Testis (tissue), 5 donors: ENCODE results near the gene REC114. TPM values are rescaled to one million over a fixed set of nuclear protein-coding genes. Genes with fewer than 3 reads are reported as not detected.

Experiments
- DNase-seq: peaks from one replicate; pipeline ENCODE4 v3.0.0-alpha.2; 2019
- H3K27ac ChIP-seq, 2 donors: fragments of 200-600 bp; sonication (generic); one replicate each; pipeline ENCODE4 v1.5.1; 2019
- H3K27me3 ChIP-seq: fragments of 200-600 bp; sonication (generic); one replicate; pipeline ENCODE4 v1.5.1; 2019
- H3K36me3 ChIP-seq: fragments of 200-600 bp; sonication (generic); one replicate; pipeline ENCODE4 v1.5.1; 2017; ENCODE audit warnings: low read depth; ENCODE audit errors: missing control alignments
- H3K4me1 ChIP-seq: fragments of 200-600 bp; sonication (generic); one replicate; pipeline ENCODE4 v1.5.1; 2019
- H3K4me3 ChIP-seq, 2 donors: fragments of 200-600 bp; sonication (generic); one replicate each; pipeline ENCODE4 v1.5.1; 2017 to 2019
- H3K9me3 ChIP-seq: fragments of 200-600 bp; sonication (generic); one replicate; pipeline ENCODE4 v1.5.1; 2017
- POLR2A ChIP-seq: fragments of 450-650 bp; IDR thresholded peaks from one replicate; pipeline ENCODE4 v1.6.1; 2017; ENCODE audit warnings: antibody characterized with exemption, mild to moderate bottlenecking, moderate library complexity
- WGBS, 2 donors: methylation state at CpG; one replicate each; pipeline ENCODE4 v1.1.5; 2018; 5-methylcytosine and 5-hydroxymethylcytosine counted together
- intact Hi-C: fragments of 100-400 bp; cut with DNase I; formaldehyde crosslinking; loops from one replicate; pipeline ENCODE4 v1.15.1; 2023; ENCODE audit warnings: low total_unique reads
- long read RNA-seq, 2 donors: transcript quantifications; one replicate each; lab custom pipeline, GENCODE V29; 2026
- polyA plus RNA-seq: library from polyadenylated mRNA; stranded (reverse); fragments of 350-450 nt; fragmentation: Illumina TruSeq; extraction: RNeasy Lipid Tissue Mini Kit (QIAGEN cat#74804); gene quantifications from one replicate; pipeline ENCODE4 v1.2.3, GENCODE V29; 2014; ENCODE audit warnings: low read depth, low replicate concordance; ENCODE audit not compliant: insufficient read depth
- total RNA-seq, 2 donors: library from RNA; depleted of rRNA; stranded (reverse); fragments of >200 nt; gene quantifications; one replicate each; pipeline ENCODE4 v1.2.3, GENCODE V29; 2016
- TF ChIP-seq, protein P1 (sequence below), 3 experiments: fragments of 450-650 bp in 2 of 3; fragments of 200-600 bp in 1 of 3; sonication (generic) in 1 of 3; IDR thresholded peaks; one replicate each; pipeline ENCODE4 v1.5.1; 2016 to 2019; ENCODE audit warnings: antibody characterized with exemption in 3 of 3, mild to moderate bottlenecking in 2 of 3, moderate library complexity in 1 of 3

The REC114 gene
- 10 to 100 TPM; 28.7 to 28.8 TPM for total RNA-seq
- 102 TPM for polyA plus RNA-seq
- long read RNA-seq, donor 1, partial matches to known transcripts, result 0 of 1 reads
- long read RNA-seq, donor 1, other reads (novel, unspliced or antisense), result 0 of 1 reads
- long read RNA-seq, donor 2, partial matches to known transcripts, result 0 of 1 reads
- long read RNA-seq, donor 2, other reads (novel, unspliced or antisense), result 0 of 1 reads

DNA sequence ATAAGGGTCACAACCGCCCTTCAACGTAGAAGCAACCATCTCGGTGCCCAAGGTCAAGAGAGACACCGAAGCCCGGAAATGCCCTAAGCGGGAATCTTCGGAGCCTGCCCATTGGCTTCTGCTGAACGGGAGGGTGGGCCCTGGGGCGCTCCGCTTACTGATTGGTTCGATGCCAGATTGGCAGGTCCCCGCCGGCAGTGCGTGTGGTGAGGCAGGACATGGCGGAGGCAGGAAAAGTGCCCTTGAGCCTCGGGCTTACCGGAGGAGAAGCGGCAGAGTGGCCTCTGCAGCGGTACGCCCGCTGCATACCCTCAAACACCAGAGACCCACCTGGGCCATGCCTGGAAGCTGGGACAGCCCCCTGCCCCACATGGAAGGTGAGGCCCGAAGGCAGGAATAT is at the start of gene REC114:
Gene REC114 (plus strand): TSS at position 197 of the 400 bp plus-strand sequence. CDS start 22 bp downstream, at position 219.
- Histone ChIP-seq H3K4me3 (peak within 1 kb of the TSS; percentile 45 to 46), H3K27ac (no peak within 1 kb of the TSS), H3K4me1 (no peaks in the 10 kb centered on the region), H3K36me3 (no peaks in the 10 kb centered on the region), H3K9me3 (no peaks in the 10 kb centered on the region), H3K27me3 (no peaks in the 10 kb centered on the region)
- peak; percentile 80 for DNase-seq
- intact Hi-C loops, result no loop called here
- no peak for TF ChIP-seq POLR2A
- TF ChIP-seq, protein P1, sequence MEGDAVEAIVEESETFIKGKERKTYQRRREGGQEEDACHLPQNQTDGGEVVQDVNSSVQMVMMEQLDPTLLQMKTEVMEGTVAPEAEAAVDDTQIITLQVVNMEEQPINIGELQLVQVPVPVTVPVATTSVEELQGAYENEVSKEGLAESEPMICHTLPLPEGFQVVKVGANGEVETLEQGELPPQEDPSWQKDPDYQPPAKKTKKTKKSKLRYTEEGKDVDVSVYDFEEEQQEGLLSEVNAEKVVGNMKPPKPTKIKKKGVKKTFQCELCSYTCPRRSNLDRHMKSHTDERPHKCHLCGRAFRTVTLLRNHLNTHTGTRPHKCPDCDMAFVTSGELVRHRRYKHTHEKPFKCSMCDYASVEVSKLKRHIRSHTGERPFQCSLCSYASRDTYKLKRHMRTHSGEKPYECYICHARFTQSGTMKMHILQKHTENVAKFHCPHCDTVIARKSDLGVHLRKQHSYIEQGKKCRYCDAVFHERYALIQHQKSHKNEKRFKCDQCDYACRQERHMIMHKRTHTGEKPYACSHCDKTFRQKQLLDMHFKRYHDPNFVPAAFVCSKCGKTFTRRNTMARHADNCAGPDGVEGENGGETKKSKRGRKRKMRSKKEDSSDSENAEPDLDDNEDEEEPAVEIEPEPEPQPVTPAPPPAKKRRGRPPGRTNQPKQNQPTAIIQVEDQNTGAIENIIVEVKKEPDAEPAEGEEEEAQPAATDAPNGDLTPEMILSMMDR (IDR thresholded peaks at IDR 0.05), result no peak
- WGBS, 2 donors, result 50 to 82% methylated on average over 2 to 19 of the region's 22 CpGs

GRCh38 chr15:73393336-73393735 is 49.6 kb upstream of the REC114 start:
- H3K27ac ChIP-seq, result no peak overlapping the region
- intact Hi-C loops, result no loop called here
- H3K4me3 ChIP-seq, result no peak overlapping the region
- no peaks in the 10 kb centered on the region for H3K27me3 ChIP-seq
- TF ChIP-seq POLR2A, result no peak
- TF ChIP-seq, protein P1 (IDR thresholded peaks at IDR 0.05), result no peak
- WGBS, 2 donors, result 52 to 62% methylated on average over 2 of the region's 2 CpGs
- no peaks in the 10 kb centered on the region for H3K9me3 ChIP-seq
- H3K4me1 ChIP-seq, result no peaks in the 10 kb centered on the region
- no peaks in the 10 kb centered on the region for H3K36me3 ChIP-seq
- no peak for DNase-seq

DNA sequence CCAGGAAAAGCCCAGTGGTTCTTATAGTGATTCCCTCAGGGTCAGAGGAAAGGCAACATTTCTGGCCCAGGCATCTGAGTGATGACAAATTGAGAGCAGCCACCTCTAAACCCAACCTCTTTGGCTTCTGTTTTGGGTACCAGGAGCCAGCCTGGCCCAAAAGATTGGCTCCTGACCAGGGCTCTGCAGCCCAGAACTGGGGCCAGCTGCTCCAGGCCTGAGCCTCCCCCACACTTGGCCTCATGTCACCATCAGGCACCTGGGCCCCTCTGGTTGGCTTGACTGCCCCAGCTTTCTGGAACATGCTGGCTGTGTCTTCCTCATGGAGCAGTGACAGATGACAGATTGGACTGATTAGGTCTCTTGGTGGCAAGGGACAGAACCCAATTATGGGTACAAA is 48.2 kb upstream of the REC114 start:
- TF ChIP-seq POLR2A, result no peak
- TF ChIP-seq, protein P1 (IDR thresholded peaks at IDR 0.05), result no peak
- DNase-seq, result no peak
- Histone ChIP-seq H3K27ac (no peak overlapping the region), H3K36me3 (no peaks in the 10 kb centered on the region), H3K9me3 (no peaks in the 10 kb centered on the region), H3K4me1 (no peaks in the 10 kb centered on the region), H3K27me3 (no peaks in the 10 kb centered on the region), H3K4me3 (no peak overlapping the region)
- intact Hi-C loops, result no loop called here

DNA sequence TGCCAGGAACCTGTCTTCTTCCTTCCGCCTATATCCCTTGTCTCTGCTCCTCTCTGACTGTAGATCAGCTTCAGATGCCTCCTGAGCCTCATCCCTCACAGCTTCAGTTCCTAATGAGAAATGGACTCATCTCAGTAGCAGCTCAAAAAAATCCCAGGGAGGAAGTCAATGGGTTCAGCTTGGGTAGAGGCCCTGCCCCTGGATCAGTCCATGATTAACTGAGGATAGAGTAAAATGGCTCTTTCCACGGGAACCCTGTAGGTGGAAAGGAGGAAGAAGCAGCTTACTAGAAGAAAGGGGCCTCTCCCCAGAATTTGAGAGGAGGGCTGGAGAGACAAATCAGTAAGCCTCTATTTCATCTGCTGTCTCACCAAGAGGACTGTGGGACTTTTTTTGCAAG is 47.3 kb upstream of the REC114 start:
- intact Hi-C loops, result no loop called here
- no peak for TF ChIP-seq POLR2A
- TF ChIP-seq, protein P1 (IDR thresholded peaks at IDR 0.05), result no peak
- Histone ChIP-seq H3K27ac (no peak overlapping the region), H3K4me1 (no peaks in the 10 kb centered on the region), H3K27me3 (no peaks in the 10 kb centered on the region), H3K36me3 (no peaks in the 10 kb centered on the region), H3K4me3 (no peak overlapping the region), H3K9me3 (no peaks in the 10 kb centered on the region)
- WGBS, 2 donors, result 87 to 92% methylated on average over 2 of the region's 2 CpGs
- no peak for DNase-seq

GRCh38 chr15:73397461-73397860 is 45.5 kb upstream of the REC114 start:
- H3K9me3 ChIP-seq, result no peaks in the 10 kb centered on the region
- H3K4me3 ChIP-seq, result no peak overlapping the region
- intact Hi-C loops, result no loop called here
- H3K27me3 ChIP-seq, result no peaks in the 10 kb centered on the region
- WGBS, 2 donors, result 60 to 67% methylated on average over 4 to 5 of the region's 5 CpGs
- no peaks in the 10 kb centered on the region for H3K4me1 ChIP-seq
- DNase-seq, result no peak
- no peak for TF ChIP-seq POLR2A
- TF ChIP-seq, protein P1 (IDR thresholded peaks at IDR 0.05), result no peak
- no peaks in the 10 kb centered on the region for H3K36me3 ChIP-seq
- no peak overlapping the region for H3K27ac ChIP-seq
